Hepatic stellate cell (primary cell): ENCODE data around the gene ELFN2.
A peak's percentile ranks its signal among the peaks of the same experiment; 100 is the strongest.

Experiments
- DNase-seq: peaks from one replicate; pipeline ENCODE4 v3.0.0; 2011; ENCODE audit warnings: low spot score

The ELFN2 gene

DNA sequence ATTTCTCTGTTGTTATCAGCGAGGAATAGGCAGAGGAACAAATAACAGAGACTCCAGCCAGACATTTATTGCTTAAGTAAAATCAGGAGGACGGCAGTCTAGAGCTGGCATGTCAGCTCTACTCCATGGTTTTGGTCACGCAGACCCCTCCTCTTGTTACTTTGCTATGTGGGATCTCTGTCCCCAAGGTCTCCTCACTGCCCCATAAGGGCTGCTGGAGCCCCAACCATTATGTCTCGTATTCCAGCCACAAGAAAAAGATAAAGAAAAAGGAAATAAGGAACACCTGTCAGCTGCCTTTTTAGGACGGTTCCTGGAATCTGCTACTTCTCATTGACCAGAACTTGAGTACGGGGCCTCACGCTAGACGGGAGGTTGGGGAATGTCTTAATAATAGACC, 70.4 kb downstream of the ELFN2 start:
- no peak for DNase-seq

DNA sequence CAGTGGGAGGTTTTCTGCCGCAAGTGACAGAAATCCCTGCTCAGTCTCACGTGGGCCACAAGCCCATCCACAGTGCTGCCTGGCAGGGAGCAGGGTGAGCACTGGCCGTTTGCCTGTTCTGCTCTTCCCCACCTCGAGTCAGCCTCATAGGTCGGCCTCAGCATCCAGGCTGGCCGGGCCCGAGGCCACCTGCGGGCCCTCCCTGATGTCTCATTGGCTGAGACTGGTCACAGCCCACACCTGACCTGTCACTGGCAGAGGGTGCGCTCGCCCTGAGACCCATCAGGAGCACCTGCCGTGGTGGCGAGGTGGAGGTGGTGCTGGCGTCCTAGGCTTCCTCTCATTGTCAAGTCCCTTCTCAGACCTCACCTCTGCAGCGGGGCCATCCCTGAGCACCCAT, 72.1 kb downstream of the ELFN2 start:
- no peak for DNase-seq

DNA sequence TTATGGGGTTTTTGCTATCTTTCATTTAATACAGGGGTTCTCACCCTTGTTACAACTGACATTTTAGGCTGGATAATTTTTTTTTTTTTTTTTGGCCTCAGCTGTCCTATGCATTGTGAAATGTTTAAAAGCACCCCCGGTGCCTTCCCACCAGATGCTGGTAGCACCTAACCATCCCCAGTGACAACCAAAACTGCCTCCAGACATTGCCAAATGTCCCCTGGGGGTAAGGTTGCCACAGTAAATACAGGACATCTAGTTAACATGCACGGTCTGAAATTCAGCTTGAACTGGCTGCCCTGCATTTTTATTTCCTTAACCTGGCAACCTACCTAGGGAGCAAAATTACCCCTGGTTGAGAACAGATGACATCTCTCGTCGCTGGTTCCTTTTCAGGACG, 72.6 kb downstream of the ELFN2 start:
- DNase-seq: no peak

DNA sequence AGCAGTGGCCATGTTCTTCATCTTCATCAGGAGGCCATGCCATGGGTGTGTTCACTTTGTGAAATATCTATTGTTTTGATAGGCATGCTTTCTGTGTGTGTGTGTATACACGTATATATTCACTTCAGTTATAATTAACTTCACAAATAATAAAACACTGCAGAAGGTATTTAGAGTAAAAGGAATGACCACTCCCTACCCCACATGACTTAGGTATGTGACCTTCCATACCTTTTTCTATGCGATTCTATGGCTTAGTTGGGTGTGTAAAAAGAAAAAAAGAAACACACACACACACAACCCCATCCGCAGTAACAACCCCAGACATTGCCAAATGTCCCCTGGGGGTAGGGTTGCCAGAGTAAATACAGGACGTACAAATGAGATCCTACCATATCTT, 73.0 kb downstream of the ELFN2 start:
- no peak for DNase-seq

- no peak for DNase-seq
These were observed 73.4 kb downstream of the ELFN2 start for GRCh38 chr22:37353839-37354238.

GRCh38 chr22:37352481-37352880, 74.8 kb downstream of the ELFN2 start:
- DNase-seq: no peak

DNA sequence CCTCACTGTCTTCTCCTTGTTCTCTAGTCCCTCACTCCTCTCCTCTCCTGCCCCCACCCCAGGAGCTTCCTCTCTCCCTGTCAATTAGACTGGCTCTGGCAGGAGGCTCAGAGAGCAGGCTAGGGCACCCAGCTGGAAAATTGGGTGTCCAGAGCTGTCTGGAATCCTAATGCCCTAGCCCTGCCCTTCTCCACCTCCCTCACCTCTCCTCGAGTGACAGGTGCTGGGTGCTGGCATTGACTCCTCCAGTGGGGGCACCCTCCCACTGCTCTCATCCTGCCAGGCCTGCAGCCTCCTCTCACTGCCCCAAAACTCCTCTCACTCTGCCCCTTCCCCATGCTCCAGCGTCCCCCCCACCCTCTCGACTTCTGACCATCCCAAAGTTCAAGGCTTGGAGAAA, 76.0 kb downstream of the ELFN2 start:
- DNase-seq: no peak

DNA sequence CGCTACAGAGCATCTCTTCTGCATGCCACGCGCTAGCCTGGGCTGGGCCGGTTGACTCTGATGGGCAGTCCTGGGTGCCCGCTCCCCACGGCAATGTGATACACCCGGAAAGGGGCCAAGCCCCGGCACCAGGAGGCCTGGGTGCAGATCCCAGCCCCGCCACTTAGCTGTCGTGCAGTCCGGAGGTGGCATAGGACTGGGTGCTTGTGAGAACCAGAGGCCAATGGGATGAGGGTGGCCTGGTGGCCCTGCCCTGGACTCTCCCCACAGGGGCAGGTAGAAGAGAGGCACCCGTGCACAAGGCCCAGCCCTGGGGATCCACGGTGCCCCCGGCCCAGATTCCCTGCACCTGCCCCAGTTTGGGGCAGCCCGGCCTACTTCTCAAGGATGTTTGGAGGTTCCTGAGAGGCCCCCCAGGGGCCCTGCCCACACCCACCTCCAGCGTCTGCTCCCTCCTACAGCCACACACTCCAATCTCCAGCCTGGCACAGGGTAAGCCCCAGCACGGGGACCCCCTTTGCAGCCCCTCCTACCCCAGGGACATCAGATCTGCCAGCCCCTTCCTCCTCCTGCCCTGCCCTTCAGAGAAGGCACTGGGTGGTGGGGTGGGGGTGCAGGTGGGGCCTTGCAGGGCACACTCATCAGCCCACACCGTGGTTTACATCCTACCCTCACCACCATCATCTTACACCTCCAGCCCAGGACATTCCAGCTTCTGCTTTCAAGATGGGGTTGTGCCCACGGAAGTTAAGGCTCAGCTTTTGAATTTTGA, 78.0 kb downstream of the ELFN2 start:
- DNase-seq: no peak

DNA sequence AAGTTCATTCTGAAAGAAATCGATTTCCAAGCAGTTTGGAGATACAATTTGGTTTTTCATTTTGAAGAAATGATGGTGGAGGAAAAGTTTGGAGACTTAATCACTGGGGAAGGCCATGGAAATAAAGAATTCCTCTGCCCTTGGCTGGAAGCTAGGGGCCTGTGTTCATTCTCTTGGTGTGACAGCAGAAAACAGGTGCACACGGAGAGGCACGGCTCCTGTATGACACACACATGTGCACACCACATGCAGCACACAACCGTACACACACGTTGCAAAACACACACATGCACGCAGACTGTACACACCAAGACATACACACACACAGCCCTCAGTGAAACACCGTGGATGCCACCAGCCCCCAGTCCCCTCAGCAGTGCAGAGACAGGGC, 80.8 kb downstream of the ELFN2 start:
- no peak for DNase-seq

- peak; percentile 89 for DNase-seq
These were observed 81.3 kb downstream of the ELFN2 start for GRCh38 chr22:37345863-37346504.

- DNase-seq: no peak
These were observed 82.4 kb downstream of the ELFN2 start for GRCh38 chr22:37344735-37345449.

- DNase-seq: no peak
These were observed 83.2 kb downstream of the ELFN2 start for GRCh38 chr22:37343863-37344734.

- DNase-seq: no peak
These were observed 83.9 kb downstream of the ELFN2 start for GRCh38 chr22:37343348-37343747.

GRCh38 chr22:37342065-37342464, 85.2 kb downstream of the ELFN2 start:
- no peak for DNase-seq

DNA sequence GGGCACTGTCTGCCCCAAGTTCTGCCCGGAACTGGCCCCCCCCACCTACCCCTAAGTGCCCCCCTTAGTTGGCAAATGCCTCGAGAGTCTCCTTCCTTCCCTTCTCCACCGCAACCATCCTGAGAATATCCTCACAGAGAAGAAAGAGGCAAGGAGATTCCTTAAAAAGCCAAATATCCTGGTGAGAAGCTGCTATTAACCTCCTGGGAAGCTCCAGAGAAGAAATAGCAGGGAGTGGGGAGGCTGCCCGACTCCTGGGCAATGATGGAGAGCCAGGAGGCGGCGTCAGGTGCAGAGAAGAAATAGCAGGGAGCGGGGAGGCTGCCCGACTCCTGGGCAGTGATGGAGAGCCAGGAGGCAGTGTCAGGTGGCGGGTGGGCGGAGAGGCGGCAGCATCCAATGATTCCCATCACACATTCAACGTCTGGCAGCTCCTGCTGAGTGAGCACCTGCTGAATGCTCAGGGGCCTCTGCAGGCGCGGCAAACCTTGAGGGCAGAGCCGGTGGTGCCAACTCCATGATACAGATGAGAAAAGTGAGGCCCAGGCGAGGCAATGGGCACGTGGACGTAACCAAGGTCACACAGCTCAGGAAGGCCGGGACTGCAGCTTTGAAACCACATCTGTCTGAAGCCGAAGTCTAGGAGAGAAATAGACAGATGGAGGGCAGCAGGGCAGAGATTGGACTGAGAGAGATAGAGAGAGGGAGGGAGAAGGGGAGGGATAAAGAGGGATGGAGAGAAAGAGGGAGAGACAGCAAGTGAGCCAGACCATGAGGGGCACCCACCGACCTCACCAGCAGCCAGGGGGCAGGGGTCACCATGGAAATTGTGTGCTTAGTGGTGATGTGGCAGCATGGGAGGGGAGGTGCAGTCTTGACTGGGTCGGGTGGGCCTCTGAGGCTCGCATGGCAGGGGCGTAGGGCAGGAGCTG, 86.7 kb downstream of the ELFN2 start:
- no peak for DNase-seq

- no peak for DNase-seq
These were observed 88.6 kb downstream of the ELFN2 start for GRCh38 chr22:37338539-37339246.

DNA sequence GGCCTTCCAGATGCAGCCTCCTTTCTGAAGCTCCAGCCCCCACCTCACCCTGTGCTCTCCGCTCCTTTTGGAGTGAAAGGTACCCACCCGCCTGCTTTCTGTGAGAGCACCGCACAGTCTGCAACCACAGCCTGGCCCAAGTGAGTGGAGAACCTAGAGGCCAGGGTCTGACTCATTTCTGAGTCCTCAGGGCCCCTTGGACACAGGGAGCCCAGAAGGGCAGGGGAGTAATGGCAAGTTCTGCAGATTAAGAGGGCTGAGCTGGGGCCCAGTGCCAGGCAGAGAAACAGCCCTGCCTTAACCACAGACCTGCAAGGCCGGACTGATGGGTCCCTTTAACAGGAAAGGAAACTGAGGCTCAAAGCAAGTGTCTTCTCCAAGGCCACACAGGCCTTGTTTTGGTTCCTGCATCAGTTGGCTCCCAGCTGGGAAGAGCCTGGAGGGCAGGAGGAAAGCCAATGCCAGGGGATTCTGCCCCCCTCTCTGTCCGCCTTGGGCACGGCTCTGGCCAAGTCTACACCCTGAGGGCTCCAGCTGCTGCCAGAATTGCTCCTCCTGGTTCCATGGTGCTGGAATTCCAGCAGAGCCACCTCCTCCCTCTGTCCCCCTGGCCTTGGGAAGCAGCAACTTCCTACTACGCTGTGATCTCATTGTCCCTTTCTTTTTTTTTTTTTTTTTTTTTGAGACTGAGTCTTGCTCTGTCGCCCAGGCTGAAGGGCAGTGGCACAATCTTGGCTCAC, 89.9 kb downstream of the ELFN2 start:
- DNase-seq: no peak

DNA sequence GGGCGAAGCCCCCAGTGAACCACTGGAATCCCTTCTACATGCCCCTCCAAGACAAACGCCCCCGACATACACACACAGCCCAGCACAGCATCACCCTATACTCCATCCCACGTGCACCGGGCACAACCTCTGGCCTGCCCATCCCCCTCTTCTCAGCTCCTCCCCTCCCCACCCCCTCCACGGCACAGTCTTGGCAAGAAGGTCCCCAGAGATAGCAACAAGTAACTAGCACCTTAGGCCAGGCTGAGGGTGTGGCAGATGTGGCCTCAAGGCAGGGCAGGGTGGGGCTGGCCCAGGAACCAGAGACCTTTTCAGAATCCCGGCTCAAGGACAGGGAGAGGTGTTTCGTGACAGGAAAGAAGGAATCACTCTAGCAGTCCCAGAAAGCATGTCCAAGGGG, 90.7 kb downstream of the ELFN2 start:
- DNase-seq: no peak

GRCh38 chr22:37335806-37336199, 91.5 kb downstream of the ELFN2 start:
- no peak for DNase-seq
